ENCODE measurements around the gene RALGAPA1. TPM values are rescaled to one million over a fixed set of nuclear protein-coding genes. Genes with fewer than 3 reads are reported as not detected.
"Not testable (repeated sequence)": the region's sequence is repeated elsewhere in the genome, so short reads cannot be mapped to it uniquely, and the experiment has no call there.

The RALGAPA1 gene
- total and polyA plus RNA-seq, 8 donors = 6.0 to 482 (median 128) TPM

GRCh38 chr14:35779368-35779767 is 29.7 kb downstream of the RALGAPA1 start:
- Histone ChIP-seq H3K9me3 (peaks cover 0 to 22% (median 4%) of the 10 kb centered on the region in 4 donors), H3K4me1 (no peaks in the 10 kb centered on the region), H3K27ac (no peak overlapping the region), H3K27me3 (no peaks in the 10 kb centered on the region), H3K4me3 (no peak overlapping the region), H3K36me3 (peaks cover 0 to 6% (median 2%) of the 10 kb centered on the region in 4 donors)
- no peak for DNase-seq
- intact Hi-C loops (cut with DNase I; ENCODE audit: low total_unique reads) = no loop called here
- 96 to 99% (median 98%) methylated on average over 3 of the region's 3 CpGs for WGBS, 5 donors
- TF ChIP-seq, protein P1, sequence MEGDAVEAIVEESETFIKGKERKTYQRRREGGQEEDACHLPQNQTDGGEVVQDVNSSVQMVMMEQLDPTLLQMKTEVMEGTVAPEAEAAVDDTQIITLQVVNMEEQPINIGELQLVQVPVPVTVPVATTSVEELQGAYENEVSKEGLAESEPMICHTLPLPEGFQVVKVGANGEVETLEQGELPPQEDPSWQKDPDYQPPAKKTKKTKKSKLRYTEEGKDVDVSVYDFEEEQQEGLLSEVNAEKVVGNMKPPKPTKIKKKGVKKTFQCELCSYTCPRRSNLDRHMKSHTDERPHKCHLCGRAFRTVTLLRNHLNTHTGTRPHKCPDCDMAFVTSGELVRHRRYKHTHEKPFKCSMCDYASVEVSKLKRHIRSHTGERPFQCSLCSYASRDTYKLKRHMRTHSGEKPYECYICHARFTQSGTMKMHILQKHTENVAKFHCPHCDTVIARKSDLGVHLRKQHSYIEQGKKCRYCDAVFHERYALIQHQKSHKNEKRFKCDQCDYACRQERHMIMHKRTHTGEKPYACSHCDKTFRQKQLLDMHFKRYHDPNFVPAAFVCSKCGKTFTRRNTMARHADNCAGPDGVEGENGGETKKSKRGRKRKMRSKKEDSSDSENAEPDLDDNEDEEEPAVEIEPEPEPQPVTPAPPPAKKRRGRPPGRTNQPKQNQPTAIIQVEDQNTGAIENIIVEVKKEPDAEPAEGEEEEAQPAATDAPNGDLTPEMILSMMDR (IDR thresholded peaks at IDR 0.05) = no peak
- no peak for TF ChIP-seq POLR2AphosphoS5 (IDR thresholded peaks at IDR 0.05)
- TF ChIP-seq POLR2A (IDR thresholded peaks at IDR 0.05) = no peak
- TF ChIP-seq EP300 (IDR thresholded peaks at IDR 0.05) = no peak

- H3K27me3 ChIP-seq; H3K4me1 ChIP-seq; DNase-seq; intact Hi-C loops (cut with DNase I; ENCODE audit: low total_unique reads); H3K4me3 ChIP-seq; H3K27ac ChIP-seq: not testable (repeated sequence)
- 96 to 100% (median 97%) methylated on average over 5 of the region's 5 CpGs for WGBS, 5 donors
- Histone ChIP-seq H3K9me3 (peaks cover 0 to 22% (median 4%) of the 10 kb centered on the region in 4 donors), H3K36me3 (peaks cover 0 to 10% (median 7%) of the 10 kb centered on the region in 4 donors)
Observed at GRCh38 chr14:35777550-35777949, 31.5 kb downstream of the RALGAPA1 start.

- peaks cover 0 to 10% (median 7%) of the 10 kb centered on the region in 4 donors for H3K36me3 ChIP-seq
- intact Hi-C loops (cut with DNase I; ENCODE audit: low total_unique reads) = no loop called here
- peaks cover 0 to 20% (median 4%) of the 10 kb centered on the region in 4 donors for H3K9me3 ChIP-seq
- TF ChIP-seq EP300 (IDR thresholded peaks at IDR 0.05) (no peak), POLR2AphosphoS5 (IDR thresholded peaks at IDR 0.05) (no peak), POLR2A (IDR thresholded peaks at IDR 0.05) (no peak)
- TF ChIP-seq, protein P1 (IDR thresholded peaks at IDR 0.05) = no peak
- H3K27me3 ChIP-seq = no peaks in the 10 kb centered on the region
- DNase-seq = no peak
- H3K4me1 ChIP-seq = no peaks in the 10 kb centered on the region
- no peak overlapping the region for H3K27ac ChIP-seq
- 88 to 96% (median 90%) methylated on average over 4 of the region's 4 CpGs for WGBS, 5 donors
- H3K4me3 ChIP-seq = no peak overlapping the region
Observed at GRCh38 chr14:35776823-35777222, 32.3 kb downstream of the RALGAPA1 start.

GRCh38 chr14:35776085-35776484 is 33.0 kb downstream of the RALGAPA1 start:
- H3K27ac ChIP-seq; H3K4me1 ChIP-seq; H3K4me3 ChIP-seq; intact Hi-C loops (cut with DNase I; ENCODE audit: low total_unique reads); H3K27me3 ChIP-seq; DNase-seq: not testable (repeated sequence)
- peaks cover 0 to 15% (median 9%) of the 10 kb centered on the region in 4 donors for H3K36me3 ChIP-seq
- peaks cover 0 to 14% (median 2%) of the 10 kb centered on the region in 4 donors for H3K9me3 ChIP-seq
- WGBS, 5 donors = 90 to 98% (median 95%) methylated on average over 5 of the region's 5 CpGs

GRCh38 chr14:35766700-35767082 is 42.4 kb downstream of the RALGAPA1 start:
- TF ChIP-seq, protein P1 (IDR thresholded peaks at IDR 0.05) = no peak
- no peak for TF ChIP-seq EP300 (IDR thresholded peaks at IDR 0.05)
- TF ChIP-seq POLR2AphosphoS5 (IDR thresholded peaks at IDR 0.05) = no peak
- no peak for TF ChIP-seq POLR2A (IDR thresholded peaks at IDR 0.05)
- no peaks in the 10 kb centered on the region for H3K27me3 ChIP-seq
- no peak for DNase-seq
- no peak overlapping the region for H3K27ac ChIP-seq
- peaks cover 0 to 47% (median 44%) of the 10 kb centered on the region in 4 donors for H3K36me3 ChIP-seq
- intact Hi-C loops (cut with DNase I; ENCODE audit: low total_unique reads) = no loop called here
- no peak overlapping the region for H3K4me3 ChIP-seq
- WGBS, 5 donors = 83 to 97% (median 93%) methylated on average over 2 of the region's 2 CpGs
- H3K4me1 ChIP-seq = no peaks in the 10 kb centered on the region
- no peaks in the 10 kb centered on the region for H3K9me3 ChIP-seq

Measured in stomach (tissue), 9 donors.